Right atrium auricular region (tissue), 2 donors: ENCODE results near the gene HSPB2. TPM values are rescaled to one million over a fixed set of nuclear protein-coding genes. Genes with fewer than 3 reads are reported as not detected.
A peak's percentile ranks its signal among the peaks of the same experiment; 100 is the strongest.

Experiments used
- DNase-seq: peaks from one replicate; pipeline ENCODE4 v3.0.0-alpha.2; 2019; ENCODE audit warnings: low spot score
- H3K27ac ChIP-seq, 2 donors: fragments of 200-600 bp; sonication (generic); 1 replicate in 1 of 2; 2 replicates in 1 of 2; pipeline ENCODE4 v1.5.1; 2016 to 2019
- H3K27me3 ChIP-seq, 2 donors: fragments of 200-600 bp; sonication (generic); one replicate each; pipeline versions ENCODE4 v1.5.1 to v1.6.0; 2017 to 2019
- H3K36me3 ChIP-seq: fragments of 200-600 bp; sonication (generic); one replicate; pipeline ENCODE4 v1.5.1; 2016
- H3K4me1 ChIP-seq, 2 donors: fragments of 200-600 bp; sonication (generic); one replicate each; pipeline versions ENCODE4 v1.5.1 to v1.6.0; 2017 to 2019
- H3K4me3 ChIP-seq, 2 donors: fragments of 200-600 bp; sonication (generic); 1 replicate in 1 of 2; 2 replicates in 1 of 2; pipeline ENCODE4 v1.5.1; 2017 to 2019; ENCODE audit warnings: mild to moderate bottlenecking in 1 of 2, moderate library complexity in 1 of 2
- H3K9me3 ChIP-seq, 2 donors: fragments of 200-600 bp; sonication (generic); one replicate each; pipeline ENCODE4 v1.5.1; 2019
- CTCF ChIP-seq, 2 donors: fragments of 200-600 bp; sonication (generic); IDR thresholded peaks; one replicate each; pipeline ENCODE4 v1.5.1; 2019; ENCODE audit warnings: antibody characterized with exemption in 2 of 2
- total RNA-seq, 2 donors: library from RNA; depleted of rRNA; stranded (reverse); fragments of >200 nt; gene quantifications; one replicate each; pipeline ENCODE4 v1.1.0, GENCODE V29; 2016

The HSPB2 gene
- total RNA-seq, result 10 to 100 TPM in 1 of 2 donors, 1 to 10 TPM in 1; 5.5 to 13.0 TPM

DNA sequence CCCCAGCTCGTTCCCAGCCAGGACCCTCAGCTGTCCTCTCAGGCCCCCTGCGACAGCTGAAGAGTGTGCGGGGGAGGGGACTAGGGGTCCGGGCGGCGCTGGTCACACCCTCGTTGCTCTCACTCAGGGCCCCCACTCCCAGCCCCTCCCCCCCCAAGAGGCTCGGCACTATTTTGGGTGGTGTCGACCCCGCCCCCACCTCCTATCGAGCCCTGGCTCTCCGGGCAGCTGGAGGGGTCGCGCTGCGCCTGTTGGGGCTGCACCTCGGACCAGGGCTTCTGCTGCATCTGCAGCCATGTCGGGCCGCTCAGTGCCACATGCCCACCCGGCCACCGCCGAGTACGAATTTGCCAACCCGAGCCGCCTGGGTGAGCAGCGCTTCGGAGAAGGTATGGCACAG lies at the start of gene HSPB2:
Gene HSPB2 (plus strand): TSS at position 200 of the 400 bp plus-strand sequence. CDS start 96 bp downstream, at position 296.
- peak within 1 kb of the TSS; percentile 66 to 75 for H3K4me3 ChIP-seq
- peaks cover 0 to 8% of the 10 kb centered on the region in 2 donors for H3K4me1 ChIP-seq
- H3K27me3 ChIP-seq, result no peaks in the 10 kb centered on the region
- no peak for TF ChIP-seq CTCF (IDR thresholded peaks at IDR 0.05)
- H3K27ac ChIP-seq, result peak within 1 kb of the TSS; percentile 98 to 100
- H3K9me3 ChIP-seq, result no peaks in the 10 kb centered on the region
- peaks cover 35% of the 10 kb centered on the region for H3K36me3 ChIP-seq
- DNase-seq, result no peak

GRCh38 chr11:111870113-111870512 lies 42.4 kb upstream of the HSPB2 start:
- H3K27ac ChIP-seq, result no peak overlapping the region
- no peak for TF ChIP-seq CTCF (IDR thresholded peaks at IDR 0.05)

GRCh38 chr11:111870522-111870885 lies 42.0 kb upstream of the HSPB2 start:
- Histone ChIP-seq H3K27me3 (no peaks in the 10 kb centered on the region), H3K9me3 (no peaks in the 10 kb centered on the region), H3K4me1 (peaks cover 0 to 6% of the 10 kb centered on the region in 2 donors), H3K4me3 (peak overlapping the region; percentile 81 to 94), H3K27ac (peak overlapping the region; percentile 91 to 94), H3K36me3 (peaks cover 7% of the 10 kb centered on the region)
- TF ChIP-seq CTCF (IDR thresholded peaks at IDR 0.05), result no peak
- DNase-seq, result no peak

More at GRCh38 chr11:111870113-111870512, 42.4 kb upstream of the HSPB2 start:
- H3K27me3 ChIP-seq, result no peaks in the 10 kb centered on the region
- H3K4me1 ChIP-seq, result peaks cover 0 to 6% of the 10 kb centered on the region in 2 donors
- DNase-seq, result no peak
- peaks cover 7% of the 10 kb centered on the region for H3K36me3 ChIP-seq
- no peaks in the 10 kb centered on the region for H3K9me3 ChIP-seq
- no peak overlapping the region for H3K4me3 ChIP-seq

- Histone ChIP-seq H3K36me3 (peaks cover 7% of the 10 kb centered on the region), H3K4me3 (peak within 1 kb of the TSS; percentile 81 to 94), H3K27me3 (no peaks in the 10 kb centered on the region), H3K27ac (peak within 1 kb of the TSS; percentile 91 to 94), H3K4me1 (peaks cover 0 to 6% of the 10 kb centered on the region in 2 donors), H3K9me3 (no peaks in the 10 kb centered on the region)
- TF ChIP-seq CTCF (IDR thresholded peaks at IDR 0.05), result peak in 1 of 2 donors; percentile 38
- peak; percentile 76 for DNase-seq
These were observed 41.4 kb upstream of the HSPB2 start, which contains the start of gene ALG9 for GRCh38 chr11:111870886-111871692. TSS of gene ALG9 (minus strand) at chr11:111871581. CDS start at chr11:111871482, 99 bp downstream.

GRCh38 chr11:111871693-111872161 lies 40.8 kb upstream of the HSPB2 start:
- no peak for DNase-seq
- Histone ChIP-seq H3K4me1 (peaks cover 0 to 6% of the 10 kb centered on the region in 2 donors), H3K27me3 (no peaks in the 10 kb centered on the region), H3K36me3 (peaks cover under 1% of the 10 kb centered on the region), H3K27ac (peak overlapping the region; percentile 91 to 94), H3K4me3 (peak overlapping the region; percentile 81 to 94), H3K9me3 (no peaks in the 10 kb centered on the region)
- no peak for TF ChIP-seq CTCF (IDR thresholded peaks at IDR 0.05)
